22Rv1 (cell line): ENCODE results near the gene AASS.

Experiments
- CTCF ChIP-seq: fragments of 450-650 bp; IDR thresholded peaks from 2 replicates; pipeline ENCODE4 v1.5.1; 2017; ENCODE audit warnings: mild to moderate bottlenecking
- ZFX ChIP-seq: fragments of 450-650 bp; IDR thresholded peaks from 2 replicates; pipeline ENCODE4 v1.6.1; 2017; ENCODE audit warnings: antibody characterized with exemption, borderline replicate concordance

- TF ChIP-seq CTCF (no peak), ZFX (no peak)
Measured at GRCh38 chr7:122046402-122046801, 97.6 kb downstream of the AASS start.
